H1 (cell line): Measurements from ENCODE around the gene SPCS1. TPM values are rescaled to one million over a fixed set of nuclear protein-coding genes. Genes with fewer than 3 reads are reported as not detected.

Experiments used
- BCL11A ChIP-seq, 2 experiments: IDR thresholded peaks; one replicate each; pipeline ENCODE4 v1.6.1; 2011; ENCODE audit warnings: low read depth in 2 of 2, low read length in 2 of 2, mild to moderate bottlenecking in 2 of 2
- CHD2 ChIP-seq: IDR thresholded peaks from 2 replicates; pipeline ENCODE4 v1.6.1; 2012; ENCODE audit warnings: low read length, improper control_type of control experiment
- EGR1 ChIP-seq: IDR thresholded peaks from 2 replicates; pipeline ENCODE4 v1.6.1; 2011; ENCODE audit warnings: low read depth, low read length, borderline replicate concordance
- GTF2F1 ChIP-seq: IDR thresholded peaks from 2 replicates; pipeline ENCODE4 v1.6.1; 2012; ENCODE audit warnings: low read depth, low read length, improper control_type of control experiment, borderline replicate concordance
- polyA plus RNA-seq, 7 experiments: library from polyadenylated mRNA; depleted of rRNA in 3 of 7; stranded (reverse) in 5 of 7; unstranded in 2 of 7; fragments of >200 nt in 5 of 7; fragments of 200-250 nt in 2 of 7; gene quantifications; 1 replicate in 5 of 7; 2 replicates in 1 of 7; 4 replicates in 1 of 7; pipeline versions ENCODE4 v1.2.1 to v1.2.3, GENCODE V29; 2011 to 2013; ENCODE audit warnings: missing spikeins in 2 of 7, mixed read lengths in 2 of 7
- total RNA-seq: library from RNA; stranded (reverse); fragmentation: NEBNext Ultra II Directional; extraction: Animal tissue kit (Norgen Biotek cat#: 25700); gene quantifications from 2 replicates; pipeline ENCODE4 v1.2.1, GENCODE V29; 2021
- TF ChIP-seq, protein P1 (sequence below): fragments of 300-600 bp; sonication (generic); IDR thresholded peaks from 2 replicates; pipeline ENCODE4 v1.7.1; 2012; ENCODE audit warnings: low read length, moderate library complexity, mild to moderate bottlenecking, inconsistent platforms; ENCODE audit not compliant: insufficient replicate concordance
- TF ChIP-seq, protein P2 (sequence below), 3 experiments: IDR thresholded peaks; 1 replicate in 2 of 3; 2 replicates in 1 of 3; pipeline versions ENCODE4 v1.5.1 to v1.6.1; 2011; ENCODE audit warnings: low read length in 3 of 3, mild to moderate bottlenecking in 3 of 3, inconsistent platforms in 2 of 3, low read depth in 1 of 3, moderate library complexity in 1 of 3; ENCODE audit not compliant: insufficient read depth in 1 of 3; ENCODE audit errors: control extremely low read depth in 1 of 3

The SPCS1 gene
- total and polyA plus RNA-seq, 2 of the 8 experiments (the other 6 are each of a cell fraction or from before 2014, with no cell fraction given), result 104 to 191 TPM

DNA sequence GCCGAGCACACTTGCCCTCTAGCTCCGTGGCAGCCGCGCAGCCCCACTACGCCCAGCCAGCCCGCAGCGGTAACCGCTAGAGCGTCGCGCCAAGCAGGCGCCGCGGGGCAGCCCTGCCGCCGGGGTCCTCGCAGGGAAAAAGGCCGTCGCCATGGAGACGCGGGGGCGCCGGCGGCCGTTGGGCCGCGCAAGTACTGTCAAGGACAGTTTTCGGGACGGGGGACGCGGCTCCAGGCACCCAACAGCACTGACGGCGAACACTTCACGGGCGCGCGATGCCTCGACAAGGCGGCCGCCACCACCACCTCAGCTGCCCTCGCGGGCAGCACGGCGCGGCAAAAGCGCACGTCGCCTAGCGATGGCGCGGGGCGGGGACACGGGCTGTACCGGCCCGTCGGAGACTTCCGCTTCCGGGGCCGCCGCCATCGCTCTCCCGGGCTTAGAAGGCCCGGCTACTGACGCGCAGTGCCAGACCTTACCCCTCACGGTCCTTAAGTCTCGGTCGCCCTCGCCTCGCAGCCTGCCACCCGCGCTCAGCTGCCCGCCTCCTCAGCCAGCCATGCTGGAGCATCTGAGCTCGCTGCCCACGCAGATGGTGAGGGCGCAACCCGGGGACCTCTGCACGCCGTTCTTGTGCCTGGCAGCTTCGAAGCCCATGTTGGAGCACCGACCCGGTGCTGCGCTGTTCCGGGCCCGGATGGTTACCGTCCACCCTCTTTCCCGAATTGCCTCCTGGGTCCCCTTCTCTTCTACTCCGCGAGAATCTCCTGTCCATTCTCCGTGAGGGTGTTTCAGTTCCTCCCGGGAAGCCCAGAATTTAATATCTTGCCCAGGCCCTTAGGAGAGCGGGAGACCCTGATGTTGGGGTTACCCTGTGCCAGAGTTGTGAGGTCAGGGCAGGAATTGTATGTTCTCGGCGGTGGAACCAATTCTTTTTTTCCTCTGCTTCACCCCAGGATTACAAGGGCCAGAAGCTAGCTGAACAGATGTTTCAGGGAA, at the start of gene SPCS1, which contains the start of gene GLT8D1 (continued):
- TF ChIP-seq, protein P1, sequence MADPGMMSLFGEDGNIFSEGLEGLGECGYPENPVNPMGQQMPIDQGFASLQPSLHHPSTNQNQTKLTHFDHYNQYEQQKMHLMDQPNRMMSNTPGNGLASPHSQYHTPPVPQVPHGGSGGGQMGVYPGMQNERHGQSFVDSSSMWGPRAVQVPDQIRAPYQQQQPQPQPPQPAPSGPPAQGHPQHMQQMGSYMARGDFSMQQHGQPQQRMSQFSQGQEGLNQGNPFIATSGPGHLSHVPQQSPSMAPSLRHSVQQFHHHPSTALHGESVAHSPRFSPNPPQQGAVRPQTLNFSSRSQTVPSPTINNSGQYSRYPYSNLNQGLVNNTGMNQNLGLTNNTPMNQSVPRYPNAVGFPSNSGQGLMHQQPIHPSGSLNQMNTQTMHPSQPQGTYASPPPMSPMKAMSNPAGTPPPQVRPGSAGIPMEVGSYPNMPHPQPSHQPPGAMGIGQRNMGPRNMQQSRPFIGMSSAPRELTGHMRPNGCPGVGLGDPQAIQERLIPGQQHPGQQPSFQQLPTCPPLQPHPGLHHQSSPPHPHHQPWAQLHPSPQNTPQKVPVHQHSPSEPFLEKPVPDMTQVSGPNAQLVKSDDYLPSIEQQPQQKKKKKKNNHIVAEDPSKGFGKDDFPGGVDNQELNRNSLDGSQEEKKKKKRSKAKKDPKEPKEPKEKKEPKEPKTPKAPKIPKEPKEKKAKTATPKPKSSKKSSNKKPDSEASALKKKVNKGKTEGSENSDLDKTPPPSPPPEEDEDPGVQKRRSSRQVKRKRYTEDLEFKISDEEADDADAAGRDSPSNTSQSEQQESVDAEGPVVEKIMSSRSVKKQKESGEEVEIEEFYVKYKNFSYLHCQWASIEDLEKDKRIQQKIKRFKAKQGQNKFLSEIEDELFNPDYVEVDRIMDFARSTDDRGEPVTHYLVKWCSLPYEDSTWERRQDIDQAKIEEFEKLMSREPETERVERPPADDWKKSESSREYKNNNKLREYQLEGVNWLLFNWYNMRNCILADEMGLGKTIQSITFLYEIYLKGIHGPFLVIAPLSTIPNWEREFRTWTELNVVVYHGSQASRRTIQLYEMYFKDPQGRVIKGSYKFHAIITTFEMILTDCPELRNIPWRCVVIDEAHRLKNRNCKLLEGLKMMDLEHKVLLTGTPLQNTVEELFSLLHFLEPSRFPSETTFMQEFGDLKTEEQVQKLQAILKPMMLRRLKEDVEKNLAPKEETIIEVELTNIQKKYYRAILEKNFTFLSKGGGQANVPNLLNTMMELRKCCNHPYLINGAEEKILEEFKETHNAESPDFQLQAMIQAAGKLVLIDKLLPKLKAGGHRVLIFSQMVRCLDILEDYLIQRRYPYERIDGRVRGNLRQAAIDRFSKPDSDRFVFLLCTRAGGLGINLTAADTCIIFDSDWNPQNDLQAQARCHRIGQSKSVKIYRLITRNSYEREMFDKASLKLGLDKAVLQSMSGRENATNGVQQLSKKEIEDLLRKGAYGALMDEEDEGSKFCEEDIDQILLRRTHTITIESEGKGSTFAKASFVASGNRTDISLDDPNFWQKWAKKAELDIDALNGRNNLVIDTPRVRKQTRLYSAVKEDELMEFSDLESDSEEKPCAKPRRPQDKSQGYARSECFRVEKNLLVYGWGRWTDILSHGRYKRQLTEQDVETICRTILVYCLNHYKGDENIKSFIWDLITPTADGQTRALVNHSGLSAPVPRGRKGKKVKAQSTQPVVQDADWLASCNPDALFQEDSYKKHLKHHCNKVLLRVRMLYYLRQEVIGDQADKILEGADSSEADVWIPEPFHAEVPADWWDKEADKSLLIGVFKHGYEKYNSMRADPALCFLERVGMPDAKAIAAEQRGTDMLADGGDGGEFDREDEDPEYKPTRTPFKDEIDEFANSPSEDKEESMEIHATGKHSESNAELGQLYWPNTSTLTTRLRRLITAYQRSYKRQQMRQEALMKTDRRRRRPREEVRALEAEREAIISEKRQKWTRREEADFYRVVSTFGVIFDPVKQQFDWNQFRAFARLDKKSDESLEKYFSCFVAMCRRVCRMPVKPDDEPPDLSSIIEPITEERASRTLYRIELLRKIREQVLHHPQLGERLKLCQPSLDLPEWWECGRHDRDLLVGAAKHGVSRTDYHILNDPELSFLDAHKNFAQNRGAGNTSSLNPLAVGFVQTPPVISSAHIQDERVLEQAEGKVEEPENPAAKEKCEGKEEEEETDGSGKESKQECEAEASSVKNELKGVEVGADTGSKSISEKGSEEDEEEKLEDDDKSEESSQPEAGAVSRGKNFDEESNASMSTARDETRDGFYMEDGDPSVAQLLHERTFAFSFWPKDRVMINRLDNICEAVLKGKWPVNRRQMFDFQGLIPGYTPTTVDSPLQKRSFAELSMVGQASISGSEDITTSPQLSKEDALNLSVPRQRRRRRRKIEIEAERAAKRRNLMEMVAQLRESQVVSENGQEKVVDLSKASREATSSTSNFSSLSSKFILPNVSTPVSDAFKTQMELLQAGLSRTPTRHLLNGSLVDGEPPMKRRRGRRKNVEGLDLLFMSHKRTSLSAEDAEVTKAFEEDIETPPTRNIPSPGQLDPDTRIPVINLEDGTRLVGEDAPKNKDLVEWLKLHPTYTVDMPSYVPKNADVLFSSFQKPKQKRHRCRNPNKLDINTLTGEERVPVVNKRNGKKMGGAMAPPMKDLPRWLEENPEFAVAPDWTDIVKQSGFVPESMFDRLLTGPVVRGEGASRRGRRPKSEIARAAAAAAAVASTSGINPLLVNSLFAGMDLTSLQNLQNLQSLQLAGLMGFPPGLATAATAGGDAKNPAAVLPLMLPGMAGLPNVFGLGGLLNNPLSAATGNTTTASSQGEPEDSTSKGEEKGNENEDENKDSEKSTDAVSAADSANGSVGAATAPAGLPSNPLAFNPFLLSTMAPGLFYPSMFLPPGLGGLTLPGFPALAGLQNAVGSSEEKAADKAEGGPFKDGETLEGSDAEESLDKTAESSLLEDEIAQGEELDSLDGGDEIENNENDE, result no peak
- no peak for TF ChIP-seq CHD2
- TF ChIP-seq BCL11A (IDR thresholded peaks at IDR 0.05; ENCODE audit: low read depth in 2 of 2, low read length in 2 of 2), result no peak
- no peak for TF ChIP-seq EGR1
- TF ChIP-seq, protein P2, sequence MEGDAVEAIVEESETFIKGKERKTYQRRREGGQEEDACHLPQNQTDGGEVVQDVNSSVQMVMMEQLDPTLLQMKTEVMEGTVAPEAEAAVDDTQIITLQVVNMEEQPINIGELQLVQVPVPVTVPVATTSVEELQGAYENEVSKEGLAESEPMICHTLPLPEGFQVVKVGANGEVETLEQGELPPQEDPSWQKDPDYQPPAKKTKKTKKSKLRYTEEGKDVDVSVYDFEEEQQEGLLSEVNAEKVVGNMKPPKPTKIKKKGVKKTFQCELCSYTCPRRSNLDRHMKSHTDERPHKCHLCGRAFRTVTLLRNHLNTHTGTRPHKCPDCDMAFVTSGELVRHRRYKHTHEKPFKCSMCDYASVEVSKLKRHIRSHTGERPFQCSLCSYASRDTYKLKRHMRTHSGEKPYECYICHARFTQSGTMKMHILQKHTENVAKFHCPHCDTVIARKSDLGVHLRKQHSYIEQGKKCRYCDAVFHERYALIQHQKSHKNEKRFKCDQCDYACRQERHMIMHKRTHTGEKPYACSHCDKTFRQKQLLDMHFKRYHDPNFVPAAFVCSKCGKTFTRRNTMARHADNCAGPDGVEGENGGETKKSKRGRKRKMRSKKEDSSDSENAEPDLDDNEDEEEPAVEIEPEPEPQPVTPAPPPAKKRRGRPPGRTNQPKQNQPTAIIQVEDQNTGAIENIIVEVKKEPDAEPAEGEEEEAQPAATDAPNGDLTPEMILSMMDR (IDR thresholded peaks at IDR 0.05; ENCODE audit: control extremely low read depth in 1 of 3, insufficient read depth in 1 of 3, low read depth in 1 of 3, low read length in 3 of 3), result no peak
- no peak for TF ChIP-seq GTF2F1
